ENCODE results near the gene TACC3. TPM values are rescaled to one million over a fixed set of nuclear protein-coding genes. Genes with fewer than 3 reads are reported as not detected.

The TACC3 gene
- total RNA-seq, 1 experiment from 2014 or later, result 207 TPM

- ChIA-PET POLR2A (interaction anchor here (1.3 kb wide), 1 partner anchor 34 kb away, joined by 3 read pairs; the partner anchor contains the start of gene FGFR3), CTCF (interaction anchor here (0.7 to 4.7 kb wide), 8 partner anchors 9 to 54 kb away, joined by 3 to 44 read pairs (median 4); no protein-coding TSS in a partner anchor)
- Mint-ChIP-seq H3K4me1 (no peaks in the 10 kb centered on the region), H3K27ac (no peak overlapping the region), H3K4me3 (no peak overlapping the region), H3K9me3 (no peaks in the 10 kb centered on the region), H3K36me3 (no peaks in the 10 kb centered on the region), H3K27me3 (ENCODE audit: low read depth) (no peaks in the 10 kb centered on the region)
- DNase-seq (ENCODE audit: low spot score) (no peak), ATAC-seq (no peak)
- TF ChIP-seq USF2 (CRISPR knock-in tag; IDR thresholded peaks at IDR 0.05), result no peak
- no peak for TF ChIP-seq JUN (CRISPR knock-in tag; IDR thresholded peaks at IDR 0.05)
- no peak for TF ChIP-seq NR2C2 (CRISPR knock-in tag; IDR thresholded peaks at IDR 0.05)
- no peak for TF ChIP-seq ATF1 (CRISPR knock-in tag; IDR thresholded peaks at IDR 0.05)
- TF ChIP-seq ZBTB21 (CRISPR knock-in tag; IDR thresholded peaks at IDR 0.05; ENCODE audit: borderline replicate concordance), result no peak
- TF ChIP-seq ZNF281 (CRISPR knock-in tag; IDR thresholded peaks at IDR 0.05), result no peak
- TF ChIP-seq NFE2L1 (CRISPR knock-in tag; IDR thresholded peaks at IDR 0.05), result no peak
- TF ChIP-seq ZNF263 (CRISPR knock-in tag; IDR thresholded peaks at IDR 0.05; ENCODE audit: low read depth), result no peak
- no peak for TF ChIP-seq PRDM15 (CRISPR knock-in tag; IDR thresholded peaks at IDR 0.05)
- TF ChIP-seq ZNF423 (CRISPR knock-in tag; IDR thresholded peaks at IDR 0.05), result no peak
- TF ChIP-seq SMAD4 (CRISPR knock-in tag; IDR thresholded peaks at IDR 0.05), result no peak
- no peak for TF ChIP-seq NR3C1 (CRISPR knock-in tag; conservative IDR thresholded peaks at IDR 0.05; ENCODE audit: low read depth)
- no peak for TF ChIP-seq FOXP4 (CRISPR knock-in tag; IDR thresholded peaks at IDR 0.05)
- no peak for TF ChIP-seq ATF3 (CRISPR knock-in tag; conservative IDR thresholded peaks at IDR 0.05)
- TF ChIP-seq TEAD1 (CRISPR knock-in tag; IDR thresholded peaks at IDR 0.05), result no peak
- TF ChIP-seq ZBTB43 (CRISPR knock-in tag; IDR thresholded peaks at IDR 0.05), result no peak
- no peak for TF ChIP-seq ZNF416 (CRISPR knock-in tag; IDR thresholded peaks at IDR 0.05)
- no peak for TF ChIP-seq ZNF532 (CRISPR knock-in tag; IDR thresholded peaks at IDR 0.05; ENCODE audit: borderline replicate concordance)
- no peak for TF ChIP-seq TCF7 (CRISPR knock-in tag; IDR thresholded peaks at IDR 0.05; ENCODE audit: low read depth)
These were observed 37.2 kb downstream of the TACC3 start for GRCh38 chr4:1758306-1759121.

All from WTC11 (cell line).